GM12891 (cell line): ENCODE measurements around the gene FOXN4.

Source experiments
- POLR2A ChIP-seq: IDR thresholded peaks from 2 replicates; pipeline ENCODE4 v1.6.1; 2011; ENCODE audit warnings: low read depth, low read length, control low read depth
- POLR2AphosphoS5 ChIP-seq: IDR thresholded peaks from 2 replicates; pipeline ENCODE4 v1.6.1; 2011; ENCODE audit warnings: low read depth, low read length, control low read depth
- SPI1 ChIP-seq: IDR thresholded peaks from 2 replicates; pipeline ENCODE4 v1.6.1; 2011; ENCODE audit warnings: low read depth, low read length, control low read depth
- TAF1 ChIP-seq: IDR thresholded peaks from 2 replicates; pipeline ENCODE4 v1.6.1; 2011; ENCODE audit warnings: low read depth, low read length, control low read depth

DNA sequence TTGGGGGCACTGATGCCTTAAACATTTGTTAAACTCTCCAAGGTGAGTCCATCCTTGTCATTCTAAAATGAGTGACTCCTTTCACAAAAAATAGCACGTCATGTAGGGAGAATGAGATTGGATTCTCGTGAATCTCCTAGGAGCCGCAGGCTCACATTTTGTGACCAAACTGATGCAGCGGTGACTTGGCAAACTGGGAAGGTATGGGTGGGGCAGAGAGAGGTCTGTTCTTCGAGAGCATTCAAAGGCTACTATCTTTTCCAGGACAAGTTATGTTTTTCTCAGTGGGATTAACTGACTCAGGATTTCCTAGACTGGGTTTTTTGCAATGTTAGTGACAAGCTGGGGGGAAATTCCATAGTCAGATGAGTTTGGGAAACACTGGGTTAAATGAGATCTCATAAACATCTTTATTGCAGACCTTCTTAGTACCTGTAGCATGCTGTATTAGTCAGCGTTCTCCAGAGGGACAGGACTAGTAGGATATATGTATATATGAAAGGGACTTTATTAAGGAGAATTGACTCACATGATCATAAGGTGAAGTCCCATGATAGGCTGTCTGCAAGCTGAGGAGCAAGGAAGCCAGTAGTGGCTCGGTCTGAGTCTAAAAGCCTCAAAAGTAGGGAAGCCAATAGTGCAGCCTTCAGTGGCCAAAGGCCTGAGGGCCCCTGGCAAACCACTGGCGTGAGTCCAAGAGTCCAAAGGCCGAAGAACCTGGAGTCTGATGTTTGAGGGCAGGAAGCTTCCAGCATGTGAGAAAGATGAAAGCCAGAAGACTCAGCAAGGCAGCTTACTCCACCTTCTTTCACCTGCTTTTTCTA lies 61.0 kb downstream of the FOXN4 start:
- TF ChIP-seq TAF1: no peak
- TF ChIP-seq POLR2A: no peak
- no peak for TF ChIP-seq POLR2AphosphoS5
- no peak for TF ChIP-seq SPI1
